H54 (cell line): ENCODE results near the gene MED17.
A peak's percentile ranks its signal among the peaks of the same experiment; 100 is the strongest.
"Not testable (repeated sequence)": the region's sequence is repeated elsewhere in the genome, so short reads cannot be mapped to it uniquely, and the experiment has no call there.

Experiments used
- DNase-seq: peaks from one replicate; pipeline ENCODE4 v3.0.0; 2011; ENCODE audit warnings: low spot score, mixed read lengths; ENCODE audit not compliant: insufficient read length
- FAIRE-seq: peaks from 3 replicates; lab custom pipeline; 2011; peaks lifted over from hg19 to GRCh38; lab: Jason Lieb, UNC
- POLR2A ChIP-seq: IDR thresholded peaks from 2 replicates; pipeline ENCODE4 v1.6.1; 2011; ENCODE audit warnings: low read depth, mild to moderate bottlenecking, low read length

Gene MED17

DNA sequence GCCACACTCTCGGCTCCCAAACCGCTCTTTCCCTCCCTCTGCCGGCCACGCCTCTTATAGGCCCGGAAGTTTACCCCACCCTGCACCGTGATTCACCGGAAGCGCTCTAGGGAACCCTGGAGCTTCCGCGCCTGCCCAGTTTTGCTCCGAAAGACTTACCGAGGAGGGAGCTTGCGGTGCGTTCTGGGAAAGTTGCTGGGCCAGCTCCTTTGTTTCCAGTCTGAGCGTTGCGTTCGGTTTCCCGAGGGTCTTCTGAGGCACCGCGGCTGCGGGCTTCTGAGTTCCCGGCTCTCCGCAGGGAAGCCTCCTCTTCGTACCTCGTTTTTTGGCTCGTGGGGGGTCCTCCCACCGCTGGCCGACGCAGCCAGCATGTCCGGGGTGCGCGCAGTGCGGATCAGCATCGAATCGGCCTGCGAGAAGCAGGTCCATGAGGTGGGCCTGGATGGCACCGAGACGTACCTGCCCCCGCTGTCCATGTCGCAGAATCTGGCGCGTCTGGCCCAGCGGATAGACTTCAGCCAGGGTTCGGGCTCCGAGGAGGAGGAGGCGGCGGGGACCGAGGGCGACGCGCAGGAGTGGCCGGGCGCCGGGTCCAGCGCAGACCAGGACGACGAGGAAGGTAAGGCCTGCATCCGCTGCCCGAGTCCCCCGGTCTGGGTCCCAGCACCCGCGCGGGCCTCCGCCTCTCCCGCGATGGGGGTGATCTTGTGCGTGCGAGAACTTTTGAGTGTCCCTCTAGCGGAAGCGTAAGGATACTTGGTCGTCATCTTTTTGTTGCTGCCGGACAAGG, at the start of gene MED17:
MED17 (plus strand) TSS at position 138 of the 790 bp plus-strand sequence; CDS start at position 370, 232 bp downstream.
- FAIRE-seq, result peak; percentile 67
- peak; percentile 70; the same call in 1 of the 2 replicates for TF ChIP-seq POLR2A
- peak; percentile 73 for DNase-seq

DNA sequence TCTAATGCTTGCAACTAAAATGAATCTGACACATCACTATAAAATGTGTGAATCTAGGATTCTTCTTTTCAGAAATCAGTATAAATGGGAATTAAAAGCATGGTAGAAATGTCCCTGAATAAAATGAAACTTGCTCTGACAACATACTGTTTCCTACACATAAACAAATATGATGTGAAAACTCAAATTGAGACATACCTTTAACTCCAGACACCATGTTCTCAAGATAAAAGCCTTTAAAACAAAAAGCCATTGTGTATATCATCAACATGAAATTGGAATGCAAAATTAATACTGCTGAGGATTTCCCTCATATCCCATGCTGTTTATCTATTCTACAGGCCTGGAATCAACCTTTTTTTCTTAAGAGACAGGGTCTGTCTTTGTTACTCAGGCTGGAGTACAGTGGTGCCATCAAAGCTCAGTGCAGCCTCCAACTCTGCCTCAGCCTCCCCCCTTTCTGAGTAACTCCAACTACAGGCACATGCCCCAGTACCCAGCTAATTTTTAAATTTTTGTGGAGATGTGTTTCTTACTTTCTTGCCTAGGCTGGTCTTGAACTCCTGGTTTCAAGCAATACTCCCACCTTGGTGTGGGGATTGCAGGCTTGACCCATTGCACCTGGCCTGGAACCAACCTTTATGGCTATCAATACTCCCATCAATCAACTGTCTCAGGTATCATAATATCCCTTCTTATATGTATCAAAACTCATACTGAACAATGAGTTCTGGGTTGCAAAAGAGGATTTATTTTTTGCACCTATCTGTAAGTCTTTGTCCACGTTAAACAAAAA, 49.5 kb upstream of the MED17 start:
- no peak for FAIRE-seq
- no peak for DNase-seq
- TF ChIP-seq POLR2A, result no peak

DNA sequence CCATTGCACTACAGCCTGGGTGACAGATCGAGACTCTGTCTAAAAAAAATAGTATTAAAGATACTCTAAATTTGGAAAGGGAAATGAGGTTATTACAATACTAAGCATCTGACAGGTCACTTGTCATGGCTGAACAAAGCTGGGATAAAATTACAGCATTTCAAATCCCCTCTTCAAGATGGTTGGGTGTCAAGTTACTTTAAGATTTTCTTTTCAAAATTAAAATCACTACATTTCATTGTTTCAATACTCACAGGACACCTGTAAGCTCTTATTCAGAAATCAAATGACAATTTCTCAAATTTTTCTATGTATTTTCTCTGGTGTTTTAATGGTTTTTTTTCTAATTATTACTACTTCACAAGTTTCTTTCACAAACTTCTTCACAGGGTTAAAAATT, 48.5 kb upstream of the MED17 start:
- DNase-seq, result no peak
- FAIRE-seq, result no peak
- TF ChIP-seq POLR2A, result no peak

GRCh38 chr11:93736129-93736528, 48.0 kb upstream of the MED17 start:
- FAIRE-seq (no peak), DNase-seq (no peak)
- TF ChIP-seq POLR2A, result no peak

DNA sequence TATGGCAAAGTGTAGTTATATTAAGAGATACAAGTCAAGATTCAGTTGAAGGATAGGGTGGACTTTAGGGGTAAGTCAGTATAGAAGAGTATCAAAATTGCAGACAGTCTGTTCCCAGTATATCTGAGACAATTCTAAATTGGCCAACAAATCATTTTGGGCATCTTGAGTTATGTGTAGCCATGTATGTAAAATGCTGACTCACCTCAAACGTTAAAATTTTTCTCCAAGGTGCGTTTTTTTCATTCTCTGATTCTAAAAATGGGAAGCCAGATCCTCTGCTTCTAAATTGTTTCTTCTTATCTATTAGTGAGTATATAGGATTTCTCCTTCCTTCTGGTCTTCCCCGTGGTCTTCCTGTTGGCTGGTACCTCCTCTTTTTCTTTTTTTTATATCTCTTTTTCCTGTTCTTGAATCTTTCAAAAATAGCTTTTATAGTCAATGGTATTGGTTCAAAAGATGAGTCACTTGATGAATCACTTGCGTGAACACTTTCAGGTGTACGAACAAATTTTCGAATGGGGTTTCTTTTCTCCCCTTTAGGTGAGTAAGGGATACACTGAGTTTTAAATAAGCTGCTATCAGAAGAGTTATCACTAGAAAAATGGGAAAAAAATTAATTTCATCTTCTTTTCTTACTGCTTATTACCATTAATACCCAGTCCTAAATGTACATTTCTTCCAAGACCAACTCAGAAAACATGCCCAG, 46.0 kb upstream of the MED17 start:
- FAIRE-seq (no peak), DNase-seq (no peak)
- TF ChIP-seq POLR2A, result no peak

- FAIRE-seq (no peak), DNase-seq (no peak)
- TF ChIP-seq POLR2A, result no peak
These were observed 45.4 kb upstream of the MED17 start for GRCh38 chr11:93738647-93739081.

DNA sequence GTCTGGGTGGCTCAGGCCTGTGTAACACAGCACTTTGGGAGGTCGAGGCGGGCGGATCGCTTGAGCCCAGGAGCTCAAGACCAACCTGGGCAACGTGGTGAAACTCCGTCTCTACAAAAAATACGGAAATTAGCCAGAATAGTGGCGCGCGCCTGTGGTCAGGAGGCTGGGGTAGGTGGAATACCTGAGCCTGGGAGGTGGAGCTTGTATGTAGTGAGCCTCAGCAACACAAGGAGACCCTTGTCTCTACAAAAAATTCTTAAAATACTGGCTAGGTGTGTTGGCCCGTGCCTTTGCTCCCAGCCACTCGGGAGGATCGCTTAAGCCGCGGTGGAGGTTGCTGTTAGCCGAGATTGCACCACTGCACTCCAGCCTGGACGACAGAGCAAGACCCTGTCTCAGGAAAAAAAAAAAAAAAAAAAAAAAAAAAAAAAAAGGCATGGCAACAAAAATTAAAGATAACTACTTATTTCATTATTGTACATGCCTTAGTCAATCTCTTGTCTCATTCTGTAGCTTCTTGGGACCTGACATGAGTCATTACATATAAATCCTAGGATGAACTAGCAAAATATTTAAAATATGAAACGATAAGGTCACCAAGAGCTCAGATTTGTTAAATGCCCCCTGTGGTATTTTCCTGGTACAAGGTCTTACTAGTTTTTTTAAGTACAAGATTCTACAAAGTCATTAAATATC, 43.9 kb upstream of the MED17 start:
- FAIRE-seq, result no peak
- no peak for TF ChIP-seq POLR2A

GRCh38 chr11:93740730-93741093, 43.4 kb upstream of the MED17 start:
- no peak for DNase-seq
- TF ChIP-seq POLR2A, result no peak
- FAIRE-seq, result no peak

More for the DNA sequence above, 43.9 kb upstream of the MED17 start:
- DNase-seq, result peak; percentile 5

DNA sequence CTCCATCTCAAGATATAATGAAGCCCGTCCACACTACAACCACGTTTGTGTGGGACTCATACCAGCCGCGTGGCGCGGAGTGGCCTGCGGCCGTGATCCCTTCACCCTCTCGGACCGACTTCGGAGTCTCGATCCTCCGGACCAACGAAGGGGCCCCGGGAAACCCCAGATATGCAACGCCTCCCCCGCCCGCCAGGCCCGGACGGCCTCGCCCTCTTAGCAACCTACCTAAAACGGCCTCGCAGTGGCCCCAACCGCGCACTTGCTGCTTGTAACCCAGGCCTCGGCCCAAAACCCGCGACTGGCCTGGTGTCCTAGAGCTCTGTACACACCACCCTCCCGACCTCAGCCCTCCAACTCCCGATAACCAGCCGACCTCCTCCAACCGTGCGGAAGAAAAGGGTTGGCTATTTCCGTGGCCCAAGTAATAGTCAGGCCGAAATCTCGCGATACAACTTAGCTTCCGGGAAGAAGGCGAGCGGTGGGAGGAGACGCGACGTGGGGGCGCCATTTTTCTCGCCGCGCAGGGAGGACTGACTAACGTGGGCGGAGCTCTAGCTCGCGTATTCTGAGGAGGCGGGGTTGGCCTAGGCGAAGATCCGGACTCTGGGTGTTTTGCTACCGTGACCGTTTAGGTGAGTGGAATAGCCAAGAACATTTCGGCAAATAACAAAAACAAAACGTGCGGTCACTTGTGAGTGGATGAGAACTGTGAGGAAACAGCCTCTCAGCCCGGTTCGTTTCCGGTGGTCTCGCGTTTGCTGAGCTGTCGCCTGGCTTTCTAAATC, 42.8 kb upstream of the MED17 start, which contains the start of the genes C11orf54 and TAF1D:
C11orf54 (plus strand) TSS at position 579 of the 788 bp plus-strand sequence. CDS start 5,722 bp downstream, outside the sequence.
TAF1D (minus strand) TSS at position 402 of the 788 bp plus-strand sequence. CDS start 2,191 bp downstream, outside the sequence.
- peak; percentile 92 for FAIRE-seq
- DNase-seq, result peak; percentile 51
- peak; percentile 85 for TF ChIP-seq POLR2A

GRCh38 chr11:93741882-93742226, 42.2 kb upstream of the MED17 start:
- peak; percentile 19 for DNase-seq
- no peak for TF ChIP-seq POLR2A
- peak; percentile 36 for FAIRE-seq

DNA sequence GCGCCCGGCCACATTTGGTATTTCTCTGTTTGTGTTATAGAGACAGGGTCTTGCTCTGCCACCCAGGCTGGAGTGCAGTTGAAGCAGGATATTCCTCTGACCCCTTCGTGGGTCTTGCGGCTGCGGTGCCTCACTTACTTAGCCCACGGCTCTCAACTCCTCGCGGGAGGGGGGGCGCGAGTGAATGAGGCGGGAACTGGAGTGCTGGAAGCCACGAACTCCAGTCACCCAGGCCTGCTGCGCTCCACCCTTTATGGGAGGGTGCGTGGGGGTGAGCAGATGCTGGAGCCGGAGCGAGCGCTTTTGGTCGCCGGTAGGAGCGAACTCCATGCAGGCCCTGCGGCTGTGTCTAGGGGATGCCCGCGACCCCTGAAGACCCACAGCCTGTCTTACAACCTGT, 40.8 kb upstream of the MED17 start:
- FAIRE-seq (no peak), DNase-seq (no peak)
- no peak for TF ChIP-seq POLR2A

DNA sequence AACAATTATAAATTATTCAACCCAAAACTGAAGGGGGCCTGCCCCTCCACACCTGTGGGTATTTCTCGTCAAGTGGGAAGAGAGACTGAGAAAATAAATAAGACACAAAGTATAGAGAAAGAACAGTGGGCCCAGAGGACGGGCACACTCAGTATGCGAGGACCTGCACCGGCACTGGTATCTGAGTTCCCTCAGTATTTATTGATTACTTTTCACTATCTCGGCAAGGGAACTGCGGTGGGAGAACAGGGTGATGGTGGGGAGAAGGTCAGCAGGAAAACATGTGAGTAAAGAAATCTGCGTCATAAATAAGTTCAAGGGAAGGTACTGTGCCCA, 39.4 kb upstream of the MED17 start:
- DNase-seq (no peak), FAIRE-seq (no peak)
- TF ChIP-seq POLR2A, result no peak

- DNase-seq, result not testable (repeated sequence)
These were observed 38.9 kb upstream of the MED17 start for GRCh38 chr11:93745005-93745755.

More at GRCh38 chr11:93745005-93745755, 38.9 kb upstream of the MED17 start:
- FAIRE-seq, result not testable (repeated sequence)
